Lung (tissue), 12 donors: Measurements from ENCODE around the gene RAPGEF2. TPM values are rescaled to one million over a fixed set of nuclear protein-coding genes. Genes with fewer than 3 reads are reported as not detected.
"Not testable (repeated sequence)": the region's sequence is repeated elsewhere in the genome, so short reads cannot be mapped to it uniquely, and the experiment has no call there.

Experiments used
- ATAC-seq: fragments of 200-7000 bp; cut with Tn5 transposase; one replicate; pipeline ENCODE4 v1.9.1; 2020; ENCODE audit warnings: moderate number of reproducible peaks; ENCODE audit not compliant: insufficient read depth, low FRiP score
- DNase-seq, 3 donors: peaks; one replicate each; pipeline ENCODE4 v3.0.0-alpha.2; 2013 to 2017
- H3K27ac ChIP-seq, 2 donors: one replicate each; pipeline ENCODE4 v1.5.1; 2013; ENCODE audit warnings: mild to moderate bottlenecking in 2 of 2, moderate library complexity in 2 of 2, control low read depth in 1 of 2, inconsistent platforms in 1 of 2, low read depth in 1 of 2, low read length in 1 of 2
- H3K27me3 ChIP-seq, 3 donors: one replicate each; pipeline ENCODE4 v1.5.1; 2013; ENCODE audit warnings: low read length in 2 of 3; ENCODE audit not compliant: control insufficient read depth in 3 of 3, insufficient read depth in 3 of 3
- H3K36me3 ChIP-seq, 4 donors: one replicate each; pipeline ENCODE4 v1.5.1; 2013; ENCODE audit warnings: low read length in 4 of 4, mild to moderate bottlenecking in 1 of 4, moderate library complexity in 1 of 4; ENCODE audit not compliant: control insufficient read depth in 4 of 4, insufficient read depth in 4 of 4
- H3K4me1 ChIP-seq, 5 donors: one replicate each; pipeline ENCODE4 v1.5.1; 2013; ENCODE audit warnings: low read length in 5 of 5, mild to moderate bottlenecking in 2 of 5, moderate library complexity in 1 of 5; ENCODE audit not compliant: control insufficient read depth in 5 of 5, insufficient read depth in 5 of 5
- H3K4me3 ChIP-seq: one replicate; pipeline ENCODE4 v1.5.1; 2013; ENCODE audit warnings: mild to moderate bottlenecking, control low read depth, moderate library complexity
- H3K9ac ChIP-seq, 2 donors: one replicate each; pipeline ENCODE4 v1.5.1; 2013; ENCODE audit warnings: low read length in 2 of 2, control low read depth in 1 of 2; ENCODE audit not compliant: insufficient read depth in 1 of 2
- H3K9me3 ChIP-seq, 4 donors: one replicate each; pipeline ENCODE4 v1.5.1; 2013; ENCODE audit warnings: low read length in 3 of 4, mild to moderate bottlenecking in 1 of 4, moderate library complexity in 1 of 4; ENCODE audit not compliant: control insufficient read depth in 4 of 4, insufficient read depth in 3 of 4
- WGBS, 2 donors: extraction: QIAGEN DNeasy Blood & Tissue Kit; methylation state at CpG; one replicate each; pipeline ENCODE4 v1.1.7; 2013; 5-methylcytosine and 5-hydroxymethylcytosine counted together
- polyA plus RNA-seq, 2 donors: library from polyadenylated mRNA; stranded (reverse); fragments of 200-250 nt; gene quantifications; one replicate each; pipeline ENCODE4 v1.2.1, GENCODE V29; 2013
- total RNA-seq, 2 donors: library from RNA; depleted of rRNA in 1 of 2; stranded (reverse); fragments of >200 nt in 1 of 2; gene quantifications; one replicate each; pipeline ENCODE4 v1.2.1, GENCODE V29; 2014 to 2021
- TF ChIP-seq, protein P1 (sequence below): IDR thresholded peaks from 2 replicates; pipeline ENCODE4 v1.5.1; 2012; ENCODE audit warnings: mild to moderate bottlenecking; ENCODE audit errors: control extremely low read depth, extremely low read depth
- donor health status: control.
- donor health status: control.
- donor health status: Bipolar disorder and iron deficiency.
- donor health status: healthy.
- donor health status: DM: yes; HTN: yes; CAD: no.

RAPGEF2 gene
- total and polyA plus RNA-seq, 4 donors, result 8.6 to 88.7 (median 32.2) TPM

DNA sequence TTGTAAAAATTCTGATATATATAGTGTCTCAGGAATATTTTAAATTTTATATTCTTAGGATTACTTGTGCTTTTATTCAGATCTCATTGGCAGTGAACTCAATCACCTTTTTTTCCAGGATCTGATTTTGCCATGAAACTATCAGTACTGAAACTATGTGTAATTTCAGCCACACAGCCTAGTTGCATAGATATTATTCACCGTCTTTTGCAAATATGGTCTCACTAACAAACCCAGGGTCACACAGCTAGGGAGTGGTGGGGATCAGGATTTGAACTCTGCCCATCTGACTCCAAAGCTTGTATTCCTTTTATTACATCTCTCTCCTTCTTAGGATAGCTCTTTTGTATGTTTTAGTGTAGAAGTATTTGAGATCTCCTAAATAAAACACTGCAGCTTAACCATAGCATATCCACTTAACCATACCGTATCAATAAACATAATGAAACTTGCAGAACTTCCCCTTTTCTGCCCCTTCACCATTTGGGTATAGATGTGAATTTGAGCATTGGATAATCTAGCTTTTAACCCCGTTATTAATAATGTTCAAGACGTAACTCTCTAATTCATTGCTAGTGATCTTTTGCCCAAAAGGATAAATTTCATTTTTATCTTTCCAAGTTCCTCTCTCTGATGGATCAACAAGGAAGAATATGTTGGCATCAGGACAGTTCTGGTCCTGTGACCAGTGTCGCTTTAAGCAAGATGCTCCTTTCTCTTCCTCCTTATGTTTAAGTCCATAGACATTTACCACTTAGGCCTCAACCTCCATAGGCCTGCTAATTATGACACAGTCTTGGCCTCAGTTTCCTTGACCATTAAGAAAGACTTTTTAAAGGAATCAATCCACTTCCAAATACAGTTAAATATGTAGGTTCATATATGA, 74.6 kb downstream of the RAPGEF2 start:
- TF ChIP-seq, protein P1, sequence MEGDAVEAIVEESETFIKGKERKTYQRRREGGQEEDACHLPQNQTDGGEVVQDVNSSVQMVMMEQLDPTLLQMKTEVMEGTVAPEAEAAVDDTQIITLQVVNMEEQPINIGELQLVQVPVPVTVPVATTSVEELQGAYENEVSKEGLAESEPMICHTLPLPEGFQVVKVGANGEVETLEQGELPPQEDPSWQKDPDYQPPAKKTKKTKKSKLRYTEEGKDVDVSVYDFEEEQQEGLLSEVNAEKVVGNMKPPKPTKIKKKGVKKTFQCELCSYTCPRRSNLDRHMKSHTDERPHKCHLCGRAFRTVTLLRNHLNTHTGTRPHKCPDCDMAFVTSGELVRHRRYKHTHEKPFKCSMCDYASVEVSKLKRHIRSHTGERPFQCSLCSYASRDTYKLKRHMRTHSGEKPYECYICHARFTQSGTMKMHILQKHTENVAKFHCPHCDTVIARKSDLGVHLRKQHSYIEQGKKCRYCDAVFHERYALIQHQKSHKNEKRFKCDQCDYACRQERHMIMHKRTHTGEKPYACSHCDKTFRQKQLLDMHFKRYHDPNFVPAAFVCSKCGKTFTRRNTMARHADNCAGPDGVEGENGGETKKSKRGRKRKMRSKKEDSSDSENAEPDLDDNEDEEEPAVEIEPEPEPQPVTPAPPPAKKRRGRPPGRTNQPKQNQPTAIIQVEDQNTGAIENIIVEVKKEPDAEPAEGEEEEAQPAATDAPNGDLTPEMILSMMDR, result no peak
- Histone ChIP-seq H3K4me3 (no peak overlapping the region), H3K9ac (no peak overlapping the region), H3K4me1 (peaks cover 8 to 27% (median 10%) of the 10 kb centered on the region in 5 donors), H3K36me3 (no peaks in the 10 kb centered on the region), H3K27ac (peak overlapping the region in 1 of 2 donors; percentile 33), H3K27me3 (peaks cover 0 to 5% (median 0%) of the 10 kb centered on the region in 3 donors), H3K9me3 (no peaks in the 10 kb centered on the region)
- DNase-seq (no peak), ATAC-seq (no peak)
- WGBS, 2 donors, result 60 to 65% methylated on average over 5 of the region's 5 CpGs

DNA sequence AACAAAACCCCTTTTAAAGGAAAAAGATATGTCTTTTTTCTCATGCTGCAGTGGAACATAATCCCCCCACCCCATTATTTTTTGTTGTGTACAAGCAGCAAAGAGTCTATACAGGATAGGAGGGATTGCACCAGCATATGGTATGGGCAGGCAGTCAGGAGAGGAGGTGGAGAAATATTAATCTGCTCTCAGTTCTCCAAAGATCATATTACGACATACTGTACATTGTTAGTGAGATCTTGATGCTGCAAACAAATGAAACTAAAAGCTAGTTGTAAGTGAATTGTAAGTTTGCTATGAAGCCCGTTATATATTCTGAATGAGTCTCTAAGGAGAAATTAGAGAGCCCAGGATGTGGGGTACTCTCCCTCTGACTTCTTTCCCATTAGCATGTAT, 75.3 kb downstream of the RAPGEF2 start:
- TF ChIP-seq, protein P1, result no peak
- no peaks in the 10 kb centered on the region for H3K9me3 ChIP-seq
- peaks cover 8 to 27% (median 10%) of the 10 kb centered on the region in 5 donors for H3K4me1 ChIP-seq
- H3K27ac ChIP-seq, result peak overlapping the region in 1 of 2 donors; percentile 33
- peak; percentile 28 for ATAC-seq
- peaks cover 0 to 5% (median 0%) of the 10 kb centered on the region in 3 donors for H3K27me3 ChIP-seq
- H3K4me3 ChIP-seq, result no peak overlapping the region
- peak in 1 of 3 donors; percentile 15 for DNase-seq
- no peak overlapping the region for H3K9ac ChIP-seq
- WGBS, 2 donors, result 23 to 52% methylated on average over 2 of the region's 2 CpGs
- no peaks in the 10 kb centered on the region for H3K36me3 ChIP-seq

DNA sequence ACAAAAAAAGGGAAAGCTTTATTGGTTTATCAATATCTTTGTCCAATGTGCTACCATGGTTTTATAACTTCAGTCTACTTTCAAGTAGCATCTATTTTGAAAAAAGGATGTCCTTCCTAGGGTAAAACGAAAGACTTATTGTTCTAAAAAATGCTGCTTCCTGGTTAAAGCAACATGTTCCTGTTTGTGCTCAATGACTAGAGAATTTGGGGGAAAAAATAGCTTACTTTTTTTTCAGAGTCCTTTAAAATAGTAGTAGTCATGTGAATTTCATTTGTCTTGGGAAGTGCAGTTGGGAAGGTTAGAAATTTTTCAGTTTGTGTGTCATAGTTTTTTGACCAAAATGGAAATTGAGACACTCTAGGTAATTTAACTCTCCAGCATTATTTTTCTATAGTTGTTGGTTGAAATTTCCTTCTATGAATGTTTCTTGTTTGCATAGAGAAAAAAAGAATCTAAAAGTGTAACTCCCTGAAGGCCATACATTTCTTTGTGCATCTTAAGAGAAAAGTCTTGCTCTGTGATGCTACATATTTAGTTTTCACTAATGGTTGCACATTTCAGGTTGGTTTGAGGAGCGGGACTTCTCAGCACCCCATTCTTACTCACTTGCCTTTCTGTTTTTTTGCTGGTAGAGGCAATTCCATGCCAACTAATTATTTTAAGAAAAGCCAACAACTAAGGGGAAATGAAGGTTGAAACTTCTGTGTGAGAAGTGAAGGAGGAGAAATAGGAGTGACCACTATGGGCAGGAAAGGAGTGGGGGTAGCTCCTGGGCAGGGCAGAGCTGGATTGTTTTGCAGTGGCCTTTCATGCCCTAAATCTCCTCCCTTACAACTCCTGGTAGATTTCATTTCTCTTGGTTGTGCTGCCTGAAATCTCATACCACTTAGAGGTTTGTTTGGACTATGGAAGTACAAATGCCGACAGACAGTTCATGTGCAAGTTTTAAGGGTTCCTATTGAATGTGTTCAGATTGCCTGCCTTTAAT, 76.4 kb downstream of the RAPGEF2 start:
- ATAC-seq (no peak), DNase-seq (no peak)
- Histone ChIP-seq H3K4me1 (peaks cover 8 to 27% (median 10%) of the 10 kb centered on the region in 5 donors), H3K9me3 (no peaks in the 10 kb centered on the region), H3K9ac (no peak overlapping the region), H3K4me3 (no peak overlapping the region), H3K27me3 (peaks cover 0 to 5% (median 0%) of the 10 kb centered on the region in 3 donors), H3K36me3 (no peaks in the 10 kb centered on the region), H3K27ac (peak overlapping the region; percentile 4 to 68)
- TF ChIP-seq, protein P1, result no peak
- 49 to 52% methylated on average over 3 of the region's 3 CpGs for WGBS, 2 donors

DNA sequence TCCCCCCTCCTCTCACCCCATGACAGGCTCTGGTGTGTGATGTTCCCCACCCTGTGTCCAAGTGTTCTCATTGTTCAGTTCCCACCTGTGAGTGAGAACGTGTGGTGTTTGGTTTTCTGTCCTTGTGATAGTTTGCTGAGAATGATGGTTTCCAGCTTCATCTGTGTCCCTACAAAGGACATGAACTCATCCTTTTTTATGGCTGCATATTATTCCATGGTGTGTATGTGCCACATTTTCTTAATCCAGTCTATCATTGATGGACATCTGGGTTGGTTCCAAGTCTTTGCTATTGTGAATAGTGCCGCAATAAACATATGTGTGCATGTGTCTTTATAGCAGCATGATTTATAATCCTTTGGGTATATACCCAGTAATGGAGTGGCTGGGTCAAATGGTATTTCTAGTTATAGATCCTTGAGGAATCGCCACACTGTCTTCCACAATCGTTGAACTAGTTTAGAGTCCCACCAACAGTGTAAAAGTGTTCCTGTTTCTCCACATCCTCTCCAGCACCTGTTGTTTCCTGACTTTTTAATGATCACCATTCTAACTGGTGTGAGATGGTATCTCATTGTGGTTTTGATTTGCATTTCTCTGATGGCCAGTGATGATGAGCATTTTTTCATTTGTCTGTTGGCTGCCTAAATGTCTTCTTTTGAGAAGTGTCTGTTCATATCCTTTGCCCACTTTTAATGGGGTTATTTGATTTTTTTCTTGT, 81.2 kb downstream of the RAPGEF2 start:
- 89 to 91% methylated on average over 3 of the region's 4 CpGs for WGBS, 2 donors
- not testable (repeated sequence) for ATAC-seq, H3K9me3 ChIP-seq, H3K9ac ChIP-seq, H3K27me3 ChIP-seq, H3K36me3 ChIP-seq, H3K27ac ChIP-seq, H3K4me3 ChIP-seq, DNase-seq
- H3K4me1 ChIP-seq, result peaks cover 0 to 12% (median 6%) of the 10 kb centered on the region in 5 donors
